Measurements from ENCODE around the gene GTF2H3. TPM values are rescaled to one million over a fixed set of nuclear protein-coding genes. Genes with fewer than 3 reads are reported as not detected.

Gene GTF2H3
- total RNA-seq (24.2 and 25.8 TPM in 2 replicates), polyA plus RNA-seq (10.5 and 12.4 TPM in 2 replicates), polyA minus RNA-seq (10.6 and 11.6 TPM in 2 replicates)
- total RNA-seq (2013), result 27.5 TPM

DNA sequence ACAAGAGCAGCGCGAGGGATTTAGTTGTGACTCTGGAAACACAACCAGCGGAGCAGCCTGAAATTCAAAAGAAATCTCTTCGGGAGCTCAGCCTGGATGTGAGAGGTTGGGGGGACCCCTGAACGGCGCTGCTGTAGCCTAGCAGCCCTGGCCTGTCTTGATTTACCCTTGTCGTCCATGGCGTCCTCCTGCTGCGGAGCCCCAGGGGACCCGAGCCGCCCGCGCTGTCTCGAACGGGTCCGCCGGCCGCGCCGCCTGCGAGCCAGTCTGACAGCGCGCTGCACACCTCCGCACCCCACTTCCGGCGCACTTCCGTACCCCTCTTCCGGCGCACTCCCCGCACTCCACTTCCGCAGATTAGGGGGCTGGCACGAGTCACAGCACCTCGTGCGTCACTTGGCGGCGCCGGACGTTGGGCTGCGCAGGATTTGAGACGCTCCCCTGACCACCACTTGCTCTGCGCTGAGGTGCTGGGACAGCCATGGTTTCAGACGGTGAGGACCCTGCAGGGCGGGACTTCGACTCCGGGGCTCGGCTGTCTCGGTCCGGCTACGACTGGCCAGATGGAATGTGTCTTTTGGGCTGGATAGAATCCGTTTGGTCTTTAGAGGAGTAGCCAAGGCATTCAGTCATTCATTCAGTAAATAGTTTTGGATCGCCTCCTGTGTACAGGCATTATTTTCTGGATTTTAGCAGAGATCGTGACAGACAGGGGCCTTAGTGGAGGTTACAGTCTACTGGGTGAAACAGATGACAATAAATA, at the start of gene GTF2H3, which contains the start of gene EIF2B1:
Gene GTF2H3 (plus strand): TSS at position 451 of the 763 bp plus-strand sequence. CDS start 31 bp downstream, at position 482.
Gene EIF2B1 (minus strand): TSS at position 308 of the 763 bp plus-strand sequence. CDS start 129 bp downstream, at position 179.
- Histone ChIP-seq H3K9me3 (ENCODE audit: control extremely low read depth in 1 of 3, control insufficient read depth in 2 of 3, insufficient read depth in 1 of 3, low read length in 2 of 3) (no peaks in the 10 kb centered on the region), H3K79me2 (ENCODE audit: control insufficient read depth, insufficient read depth, low read length) (peaks cover 47% of the 10 kb centered on the region), H3K4me2 (replicated peaks; ENCODE audit: low read depth, low read length, poor library complexity, severe bottlenecking) (peak within 1 kb of the TSS; percentile 86), H3K27ac (ENCODE audit: low read length in 2 of 2) (peak within 1 kb of the TSS; percentile 75 to 88), H3K9ac (ENCODE audit: low read length) (peak within 1 kb of the TSS; percentile 92), H3K36me3 (replicated peaks in 1 of 2; ENCODE audit: control extremely low read depth in 1 of 2, control insufficient read depth in 1 of 2, extremely low read depth in 1 of 2, insufficient read depth in 2 of 2, low read length in 1 of 2) (peaks cover 9 to 30% of the 10 kb centered on the region in 2 experiments), H3K4me1 (ENCODE audit: control insufficient read depth in 2 of 2, insufficient read depth in 2 of 2, low read length in 2 of 2) (peaks cover 13 to 14% of the 10 kb centered on the region in 2 donors), H3K4me3 (ENCODE audit: control extremely low read depth in 1 of 5, extremely low read depth in 1 of 5, insufficient read depth in 1 of 5, low read depth in 2 of 5, low read length in 4 of 5) (peak within 1 kb of the TSS; percentile 64 to 98 (median 92)), H3K27me3 (replicated peaks in 1 of 4; ENCODE audit: control extremely low read depth in 1 of 4, control insufficient read depth in 3 of 4, insufficient read depth in 4 of 4, low read length in 3 of 4) (no peaks in the 10 kb centered on the region), H2AFZ (ENCODE audit: insufficient read depth, low read depth, low read length, poor library complexity, severe bottlenecking) (peak within 1 kb of the TSS; percentile 85), H4K20me1 (ENCODE audit: control insufficient read depth, insufficient read depth, low read length, poor library complexity, severe bottlenecking) (no peaks in the 10 kb centered on the region)
- peak within 1 kb of the TSS; percentile 96 for H3K4me3 Mint-ChIP-seq
- ChIA-PET CTCF (no interaction called here), POLR2A (interaction anchor here (0.6 kb wide), 1 partner anchor 50 kb away, joined by 3 read pairs; no protein-coding TSS in a partner anchor)
- no peaks in the 10 kb centered on the region for H3K27me3 Mint-ChIP-seq
- H3K9me3 Mint-ChIP-seq (ENCODE audit: insufficient read depth), result no peaks in the 10 kb centered on the region
- H3K4me1 Mint-ChIP-seq, result peaks cover 25% of the 10 kb centered on the region
- ATAC-seq (ENCODE audit: low read depth), result peak; percentile 98
- H3K27ac Mint-ChIP-seq, result peak within 1 kb of the TSS; percentile 95
- intact Hi-C loops (cut with micrococcal nuclease), result loop anchor here (1.0 to 2.0 kb wide), 5 partner anchors 31 to 129 kb away; partner anchors contain the start of genes ATP6V0A2, DDX55, DNAH10 and TCTN2
- under 1% methylated on average over 52 of the region's 52 CpGs for WGBS (ENCODE audit: insufficient coverage)
- TF ChIP-seq EZH2 (IDR thresholded peaks at IDR 0.05; ENCODE audit: borderline replicate concordance, insufficient read depth, low read depth, low read length, poor library complexity, severe bottlenecking), result no peak
- TF ChIP-seq, protein P1, sequence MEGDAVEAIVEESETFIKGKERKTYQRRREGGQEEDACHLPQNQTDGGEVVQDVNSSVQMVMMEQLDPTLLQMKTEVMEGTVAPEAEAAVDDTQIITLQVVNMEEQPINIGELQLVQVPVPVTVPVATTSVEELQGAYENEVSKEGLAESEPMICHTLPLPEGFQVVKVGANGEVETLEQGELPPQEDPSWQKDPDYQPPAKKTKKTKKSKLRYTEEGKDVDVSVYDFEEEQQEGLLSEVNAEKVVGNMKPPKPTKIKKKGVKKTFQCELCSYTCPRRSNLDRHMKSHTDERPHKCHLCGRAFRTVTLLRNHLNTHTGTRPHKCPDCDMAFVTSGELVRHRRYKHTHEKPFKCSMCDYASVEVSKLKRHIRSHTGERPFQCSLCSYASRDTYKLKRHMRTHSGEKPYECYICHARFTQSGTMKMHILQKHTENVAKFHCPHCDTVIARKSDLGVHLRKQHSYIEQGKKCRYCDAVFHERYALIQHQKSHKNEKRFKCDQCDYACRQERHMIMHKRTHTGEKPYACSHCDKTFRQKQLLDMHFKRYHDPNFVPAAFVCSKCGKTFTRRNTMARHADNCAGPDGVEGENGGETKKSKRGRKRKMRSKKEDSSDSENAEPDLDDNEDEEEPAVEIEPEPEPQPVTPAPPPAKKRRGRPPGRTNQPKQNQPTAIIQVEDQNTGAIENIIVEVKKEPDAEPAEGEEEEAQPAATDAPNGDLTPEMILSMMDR (IDR thresholded peaks at IDR 0.05), result no peak
- peak; percentile 97 for DNase-seq
